ENCODE measurements around the gene TCERG1L. TPM values are rescaled to one million over a fixed set of nuclear protein-coding genes. Genes with fewer than 3 reads are reported as not detected.

The TCERG1L gene
- total RNA-seq, 2 donors from 2014 or later: 0.45 to 0.68 TPM

DNA sequence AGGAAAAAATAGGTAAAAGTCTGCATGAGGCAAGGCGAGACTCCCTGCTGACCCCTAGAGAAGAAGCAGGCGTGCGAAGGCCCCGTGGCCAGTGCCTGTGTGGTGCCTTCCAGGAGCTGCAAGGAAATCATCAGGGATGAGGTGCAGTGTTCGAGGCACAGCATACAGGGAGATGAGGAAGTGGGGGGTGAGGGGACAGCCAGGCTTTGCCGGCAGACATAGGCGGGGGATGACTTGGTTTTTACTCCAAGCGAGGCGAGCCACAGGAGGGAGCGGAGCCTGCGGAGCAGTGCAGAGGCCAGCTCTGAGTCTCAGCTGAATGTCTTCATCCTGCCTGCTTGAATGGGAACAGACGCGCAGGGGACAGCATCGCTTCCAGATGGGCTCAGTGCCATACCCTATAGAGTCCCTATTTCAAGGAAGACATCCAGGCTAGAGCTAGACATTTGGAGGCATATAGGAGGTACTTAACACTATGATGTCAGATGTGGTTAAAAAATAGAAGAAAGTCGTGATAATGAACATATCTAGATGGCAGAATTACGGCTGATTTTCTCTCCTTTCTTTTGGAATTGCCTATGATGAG is 49.5 kb downstream of the TCERG1L start:
- no peak for DNase-seq (ENCODE audit: low spot score in 2 of 2)
- Mint-ChIP-seq H3K27ac (no peak overlapping the region), H3K9me3 (no peaks in the 10 kb centered on the region), H3K36me3 (no peaks in the 10 kb centered on the region)
- ATAC-seq: no peak

DNA sequence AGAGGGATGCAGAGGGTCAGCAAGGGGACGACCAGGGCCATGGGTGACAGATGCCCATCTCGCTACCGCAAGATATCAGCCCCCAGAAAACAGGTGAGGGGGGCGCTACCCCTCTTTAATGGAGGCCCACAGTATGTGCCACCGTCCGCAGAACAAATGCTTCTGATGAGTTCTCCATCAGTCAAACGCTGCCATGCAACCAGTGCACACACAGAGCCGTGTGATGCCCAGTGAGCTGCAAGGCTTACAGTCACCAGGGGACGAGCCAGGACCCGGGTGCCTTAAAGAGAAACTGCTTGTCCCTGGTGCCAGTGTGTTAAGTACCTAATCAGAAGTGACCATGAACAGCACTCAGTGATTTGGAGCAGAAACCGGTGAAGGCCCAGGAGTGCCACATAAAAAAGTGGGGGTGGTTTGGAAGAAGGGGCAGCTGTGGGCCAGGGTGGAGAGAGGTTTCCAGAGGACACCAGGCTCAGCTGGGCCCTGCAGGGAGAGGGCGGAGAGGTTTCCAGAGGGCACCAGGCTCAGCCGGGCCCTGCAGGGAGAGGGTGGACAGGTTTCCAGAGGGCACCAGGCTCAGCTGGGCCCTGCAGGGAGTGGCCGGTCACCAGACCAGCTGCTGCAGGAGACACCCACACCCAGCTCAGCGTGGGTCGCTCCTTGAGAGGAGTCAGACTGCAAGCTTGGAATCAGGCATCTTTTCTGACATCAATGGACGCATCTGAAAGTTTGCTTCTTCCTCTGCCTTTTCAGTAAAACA is 50.9 kb downstream of the TCERG1L start:
- Mint-ChIP-seq H3K9me3 (no peaks in the 10 kb centered on the region), H3K36me3 (no peaks in the 10 kb centered on the region), H3K27ac (no peak overlapping the region)
- ATAC-seq (no peak), DNase-seq (ENCODE audit: low spot score in 2 of 2) (no peak)

DNA sequence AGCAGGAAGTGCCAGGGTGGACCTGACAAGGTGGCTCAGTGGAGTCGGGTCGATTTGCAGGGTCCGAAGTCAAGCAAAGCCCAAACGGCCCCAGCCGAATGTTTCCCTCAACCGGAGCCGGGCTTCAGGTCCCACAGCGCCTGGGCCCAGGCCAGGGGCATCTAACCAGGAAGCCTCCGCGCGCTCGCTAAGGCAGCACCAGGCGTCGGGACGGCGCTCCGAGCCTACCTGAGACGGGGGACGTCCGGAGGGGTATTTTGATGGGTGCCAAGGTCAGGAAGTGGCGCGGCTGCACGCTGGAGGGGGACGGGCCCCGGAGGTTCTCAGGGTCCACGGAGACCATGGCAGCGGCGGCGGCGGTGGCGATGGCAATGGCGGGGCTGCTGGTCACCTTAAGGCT is 51.5 kb downstream of the TCERG1L start:
- DNase-seq (ENCODE audit: low spot score in 2 of 2): no peak
- Mint-ChIP-seq H3K9me3 (no peaks in the 10 kb centered on the region), H3K36me3 (no peaks in the 10 kb centered on the region), H3K27ac (no peak overlapping the region)
- ATAC-seq: no peak

DNA sequence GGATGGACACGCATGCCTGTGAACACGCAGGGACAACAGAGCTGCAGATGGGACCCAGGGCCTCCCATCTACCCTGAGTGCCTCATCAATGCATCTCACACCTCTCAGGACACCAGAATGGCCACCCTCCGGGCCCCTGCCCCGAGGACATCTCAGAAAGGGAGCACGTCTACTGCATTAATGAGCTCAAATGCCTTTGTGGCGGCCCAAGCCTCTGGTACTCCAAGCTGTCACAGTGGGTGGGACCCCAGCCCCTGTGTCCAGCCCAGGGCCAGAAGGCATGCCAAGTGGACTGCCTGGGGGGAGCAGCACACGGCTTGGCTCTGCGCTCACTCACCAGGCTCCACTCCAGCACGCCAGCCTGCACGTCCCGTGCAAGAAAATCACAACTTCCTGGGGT is 52.0 kb downstream of the TCERG1L start:
- no peaks in the 10 kb centered on the region for H3K9me3 Mint-ChIP-seq
- ATAC-seq: no peak
- DNase-seq (ENCODE audit: low spot score in 2 of 2): no peak
- H3K36me3 Mint-ChIP-seq: no peaks in the 10 kb centered on the region
- H3K27ac Mint-ChIP-seq: no peak overlapping the region

DNA sequence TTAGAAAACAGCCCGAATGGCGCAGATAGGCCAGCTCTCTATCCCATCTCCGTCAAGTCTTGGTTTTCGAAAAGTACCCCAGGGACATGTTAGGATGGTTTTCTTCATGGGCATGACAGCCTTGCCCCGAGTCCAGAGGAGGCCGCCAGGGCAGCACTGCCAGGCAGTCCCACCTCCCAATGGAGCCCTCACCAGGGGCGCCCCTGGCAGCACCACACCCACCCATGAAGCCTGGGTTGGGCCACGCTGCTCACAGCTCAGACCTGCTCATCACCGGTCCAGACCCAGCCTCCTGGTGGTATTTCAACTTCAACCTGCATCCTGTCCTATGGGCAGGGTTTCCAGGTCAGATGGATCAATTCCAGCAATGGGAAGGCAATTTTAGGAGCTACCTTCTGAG is 53.3 kb downstream of the TCERG1L start:
- Mint-ChIP-seq H3K27ac (no peak overlapping the region), H3K36me3 (no peaks in the 10 kb centered on the region), H3K9me3 (no peaks in the 10 kb centered on the region)
- no peak for DNase-seq (ENCODE audit: low spot score in 2 of 2)
- ATAC-seq: no peak

DNA sequence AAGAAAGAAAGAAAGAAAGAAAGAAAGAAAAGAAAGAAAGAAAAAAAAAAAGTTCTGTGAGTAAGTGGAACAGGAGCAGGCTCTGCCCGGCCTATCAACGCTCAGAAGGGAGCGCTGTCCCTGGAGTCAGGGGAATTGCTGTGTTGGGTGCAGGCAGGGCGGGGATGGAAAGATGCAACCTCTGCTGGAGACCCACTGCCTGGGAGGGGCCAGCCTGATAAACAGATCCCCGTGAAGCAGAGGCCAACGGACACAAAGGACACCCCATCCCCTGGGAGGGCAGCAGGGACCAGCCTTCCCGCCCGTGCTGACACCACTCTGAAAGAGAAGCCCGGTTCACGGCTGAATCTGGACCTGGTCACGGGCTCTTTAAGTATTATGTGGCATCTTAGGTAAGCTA is 54.5 kb downstream of the TCERG1L start:
- ATAC-seq (no peak), DNase-seq (ENCODE audit: low spot score in 2 of 2) (no peak)
- H3K36me3 Mint-ChIP-seq: no peaks in the 10 kb centered on the region
- H3K9me3 Mint-ChIP-seq: no peaks in the 10 kb centered on the region
- no peak overlapping the region for H3K27ac Mint-ChIP-seq

DNA sequence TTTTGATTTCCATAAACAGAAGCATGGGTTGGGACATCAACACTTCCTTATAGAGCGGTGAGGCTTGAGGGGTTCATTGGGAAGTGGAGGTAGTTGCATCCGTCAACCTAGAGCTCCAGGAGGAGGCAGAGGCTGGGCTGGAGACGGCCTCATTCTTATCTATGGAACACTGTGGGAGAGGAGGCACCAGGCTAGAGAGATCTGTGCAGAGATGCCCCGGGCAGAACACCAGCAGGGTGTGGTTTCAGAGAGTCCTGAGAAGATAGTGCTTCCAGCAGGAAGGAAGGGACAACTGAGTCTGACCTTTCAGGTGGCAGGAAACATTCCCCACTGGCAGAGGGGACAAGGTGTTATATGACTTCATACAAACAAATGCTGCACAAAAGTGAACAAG is 56.7 kb downstream of the TCERG1L start:
- H3K9me3 Mint-ChIP-seq: no peaks in the 10 kb centered on the region
- no peak for ATAC-seq

DNA sequence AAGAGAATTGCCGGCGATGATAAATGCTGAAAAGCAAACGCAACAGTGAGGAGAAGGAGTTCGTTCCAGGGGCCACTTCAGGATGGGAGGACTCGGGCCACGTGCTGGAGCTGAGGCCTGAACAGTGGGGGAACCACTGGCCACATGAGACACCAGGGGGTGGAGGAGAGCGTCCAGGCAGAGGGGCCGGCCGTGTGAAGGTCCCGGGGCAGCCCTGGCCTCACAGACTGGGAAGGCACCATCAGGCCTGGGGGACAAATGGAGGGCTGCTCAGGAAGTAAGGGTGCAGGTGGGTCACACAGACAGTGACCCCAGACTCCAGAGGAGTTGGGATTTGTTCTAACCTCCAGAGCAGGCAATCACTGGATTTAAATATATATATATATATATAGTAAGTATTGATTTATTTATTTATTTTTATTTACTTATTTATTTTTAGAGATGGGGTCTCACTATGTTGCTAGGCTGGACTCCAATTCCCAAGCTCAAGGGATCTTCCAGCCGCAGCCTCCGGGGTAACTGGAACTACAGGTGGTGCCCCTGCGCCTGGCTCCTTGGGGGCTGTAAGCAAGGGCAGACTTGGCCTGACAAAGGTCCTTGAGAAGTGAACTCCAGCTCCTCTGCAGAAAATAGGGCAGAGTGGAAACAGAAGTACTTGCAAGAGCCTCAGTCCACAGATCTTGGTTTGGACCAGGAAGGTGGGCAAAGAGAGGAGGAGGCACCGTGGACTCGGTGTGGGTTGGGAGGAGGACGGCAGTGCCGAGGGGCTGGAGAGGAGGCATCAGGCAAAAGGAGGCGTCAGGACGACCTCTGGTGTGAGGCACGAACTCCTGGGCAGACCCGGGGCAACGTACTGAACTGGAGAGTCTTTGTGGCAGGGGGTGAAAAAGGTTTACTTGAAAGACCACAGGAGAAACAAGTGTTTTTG is 57.3 kb downstream of the TCERG1L start:
- Mint-ChIP-seq H3K36me3 (no peaks in the 10 kb centered on the region), H3K9me3 (no peaks in the 10 kb centered on the region), H3K27ac (no peak overlapping the region)
- DNase-seq (ENCODE audit: low spot score in 2 of 2) (no peak), ATAC-seq (no peak)

More for the DNA sequence above, 56.7 kb downstream of the TCERG1L start:
- no peak for DNase-seq (ENCODE audit: low spot score in 2 of 2)
- no peak overlapping the region for H3K27ac Mint-ChIP-seq
- no peaks in the 10 kb centered on the region for H3K36me3 Mint-ChIP-seq

DNA sequence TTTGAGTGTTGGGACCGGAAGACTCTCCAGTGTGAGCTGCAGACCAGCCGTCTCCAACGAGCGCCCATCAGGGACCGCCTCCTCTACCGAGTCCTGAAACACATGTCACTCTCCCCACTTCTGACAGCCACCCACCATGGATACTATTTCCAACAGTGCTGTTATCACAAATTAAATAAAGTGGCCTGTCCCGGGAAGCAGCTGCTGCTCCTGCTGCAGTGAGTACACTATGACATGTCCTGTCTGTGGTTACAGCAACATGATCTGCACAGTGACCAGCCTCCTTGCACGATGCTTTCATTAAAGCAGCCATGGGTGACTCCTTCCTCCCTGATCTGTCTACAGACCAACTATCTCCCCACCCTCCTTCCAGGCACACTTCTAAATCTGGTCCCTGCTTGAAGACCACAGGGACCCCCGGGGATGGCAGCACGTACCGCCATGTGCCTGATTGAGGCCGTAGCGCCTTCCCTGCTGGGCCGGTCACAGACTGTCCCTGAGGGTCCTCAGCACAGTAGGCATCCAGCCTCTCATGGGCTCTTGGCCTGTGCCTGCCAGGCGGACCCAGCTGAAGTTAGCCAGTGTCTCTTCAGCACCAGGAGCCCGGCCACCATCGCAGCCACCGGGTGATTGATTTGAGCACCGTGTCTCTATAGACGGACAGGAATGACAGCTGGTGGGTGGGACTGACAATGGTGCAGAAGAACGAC is 58.8 kb downstream of the TCERG1L start:
- ATAC-seq: no peak
- no peak for DNase-seq (ENCODE audit: low spot score in 2 of 2)
- Mint-ChIP-seq H3K9me3 (no peaks in the 10 kb centered on the region), H3K36me3 (no peaks in the 10 kb centered on the region), H3K27ac (no peak overlapping the region)

DNA sequence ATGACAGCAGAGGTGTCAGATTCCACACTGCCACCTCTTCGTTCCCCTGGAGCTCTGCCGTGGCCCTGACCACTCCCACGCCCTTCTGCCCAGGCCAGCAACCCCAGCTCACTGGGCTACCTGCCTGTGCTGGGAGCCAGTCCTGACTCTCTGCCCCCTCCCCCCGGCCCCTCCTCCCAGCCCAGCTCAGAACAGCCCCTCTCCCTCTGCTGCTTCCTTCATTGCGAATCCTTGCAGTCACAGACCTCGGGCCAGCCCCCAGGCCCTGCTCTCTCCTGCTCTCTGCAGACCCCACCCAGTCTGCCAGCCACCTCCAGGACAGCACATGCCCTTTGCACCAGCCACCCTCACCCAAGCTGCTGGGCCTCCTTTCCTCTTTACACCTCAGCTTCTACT is 60.4 kb downstream of the TCERG1L start:
- Mint-ChIP-seq H3K27ac (no peak overlapping the region), H3K9me3 (no peaks in the 10 kb centered on the region), H3K36me3 (no peaks in the 10 kb centered on the region)
- no peak for ATAC-seq
- no peak for DNase-seq (ENCODE audit: low spot score in 2 of 2)

DNA sequence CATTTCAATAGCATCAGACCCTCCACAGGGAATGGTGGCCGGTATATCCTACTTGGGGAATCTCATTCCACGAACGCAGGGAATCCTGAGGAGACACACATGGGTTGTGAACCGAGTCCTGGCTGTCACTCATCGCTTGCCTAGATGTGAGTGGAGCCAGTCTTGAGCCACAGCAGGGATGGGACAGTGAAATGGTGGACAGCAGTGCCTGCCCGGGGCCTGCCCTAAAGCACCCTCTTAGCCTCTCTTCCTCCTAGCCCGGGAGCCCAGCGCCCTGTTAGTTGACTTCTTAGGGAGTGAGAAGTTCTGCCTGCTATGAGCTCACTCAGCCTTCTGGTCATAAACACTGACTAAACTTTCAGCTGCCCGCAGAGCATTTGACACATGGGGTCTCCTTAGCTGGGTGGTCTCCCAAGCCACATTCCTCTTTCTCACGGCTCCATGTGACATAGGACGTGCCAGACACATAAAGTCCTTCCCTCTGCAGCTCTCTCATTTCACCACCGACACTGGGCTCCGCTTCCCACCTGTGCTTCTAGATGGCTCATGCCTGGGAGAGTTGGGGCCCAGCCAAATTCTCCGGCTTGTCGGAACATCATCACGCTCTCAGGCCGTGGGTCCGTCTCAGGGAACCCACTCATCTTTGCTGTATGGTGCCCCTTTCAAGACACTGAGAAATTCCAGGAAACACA is 60.9 kb downstream of the TCERG1L start:
- DNase-seq (ENCODE audit: low spot score in 2 of 2): no peak
- H3K36me3 Mint-ChIP-seq: no peaks in the 10 kb centered on the region
- H3K27ac Mint-ChIP-seq: no peak overlapping the region
- ATAC-seq: no peak
- no peaks in the 10 kb centered on the region for H3K9me3 Mint-ChIP-seq

DNA sequence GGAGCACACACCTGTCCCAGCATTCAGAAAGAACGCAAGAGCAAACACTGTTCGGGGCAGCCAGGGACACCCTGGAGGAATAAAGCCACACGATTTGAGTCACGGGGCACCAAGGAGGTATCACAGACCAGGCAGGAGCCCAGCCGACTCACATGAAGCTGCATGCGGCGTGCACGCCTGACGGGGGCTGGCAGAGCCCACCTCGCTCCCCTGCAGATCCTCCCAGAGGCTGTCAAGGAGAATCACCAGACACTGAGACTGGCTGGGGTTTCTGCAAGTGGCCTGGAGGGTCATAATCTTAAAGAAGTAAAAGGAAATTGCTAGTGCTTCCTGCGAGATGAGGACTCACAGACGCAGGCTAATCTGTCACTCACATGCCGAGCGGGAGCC is 61.6 kb downstream of the TCERG1L start:
- H3K27ac Mint-ChIP-seq: no peak overlapping the region
- ATAC-seq (no peak), DNase-seq (ENCODE audit: low spot score in 2 of 2) (no peak)
- no peaks in the 10 kb centered on the region for H3K9me3 Mint-ChIP-seq
- no peaks in the 10 kb centered on the region for H3K36me3 Mint-ChIP-seq

DNA sequence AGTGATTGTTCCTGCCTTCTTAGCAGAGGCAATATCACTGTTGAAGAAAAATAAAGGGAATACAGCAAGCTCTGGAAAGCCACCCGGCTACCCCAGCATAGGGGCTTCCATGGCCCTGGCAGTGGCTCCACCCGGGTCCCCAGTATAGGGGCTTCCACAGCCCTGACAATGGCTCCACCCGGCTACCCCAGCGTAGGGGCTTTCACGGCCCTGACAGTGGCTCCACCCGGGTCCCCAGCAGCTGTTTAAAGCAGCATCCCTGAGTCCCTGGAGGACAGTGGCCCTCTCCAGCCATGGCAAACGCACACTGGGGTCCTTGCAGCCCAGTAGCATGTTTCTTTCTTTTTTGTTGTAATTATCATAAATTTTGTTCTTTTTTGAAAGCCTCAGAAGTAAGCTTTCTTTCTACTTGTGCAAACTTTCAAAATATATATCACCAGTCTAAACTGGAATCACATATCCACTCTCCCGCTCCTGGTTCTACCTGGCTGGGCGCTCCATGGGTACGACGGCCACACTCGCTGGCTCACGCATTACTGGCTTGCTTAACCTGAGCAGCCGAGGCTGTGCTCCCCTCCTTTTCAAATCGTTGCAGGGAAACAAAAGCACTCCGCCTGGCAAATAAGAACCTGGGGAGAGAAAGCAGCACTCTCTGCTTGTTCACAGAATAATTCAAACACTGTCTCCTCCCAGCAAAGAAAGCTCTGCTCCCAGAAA is 62.1 kb downstream of the TCERG1L start:
- no peaks in the 10 kb centered on the region for H3K9me3 Mint-ChIP-seq
- DNase-seq (ENCODE audit: low spot score in 2 of 2): no peak
- no peak for ATAC-seq
- H3K27ac Mint-ChIP-seq: no peak overlapping the region
- no peaks in the 10 kb centered on the region for H3K36me3 Mint-ChIP-seq

DNA sequence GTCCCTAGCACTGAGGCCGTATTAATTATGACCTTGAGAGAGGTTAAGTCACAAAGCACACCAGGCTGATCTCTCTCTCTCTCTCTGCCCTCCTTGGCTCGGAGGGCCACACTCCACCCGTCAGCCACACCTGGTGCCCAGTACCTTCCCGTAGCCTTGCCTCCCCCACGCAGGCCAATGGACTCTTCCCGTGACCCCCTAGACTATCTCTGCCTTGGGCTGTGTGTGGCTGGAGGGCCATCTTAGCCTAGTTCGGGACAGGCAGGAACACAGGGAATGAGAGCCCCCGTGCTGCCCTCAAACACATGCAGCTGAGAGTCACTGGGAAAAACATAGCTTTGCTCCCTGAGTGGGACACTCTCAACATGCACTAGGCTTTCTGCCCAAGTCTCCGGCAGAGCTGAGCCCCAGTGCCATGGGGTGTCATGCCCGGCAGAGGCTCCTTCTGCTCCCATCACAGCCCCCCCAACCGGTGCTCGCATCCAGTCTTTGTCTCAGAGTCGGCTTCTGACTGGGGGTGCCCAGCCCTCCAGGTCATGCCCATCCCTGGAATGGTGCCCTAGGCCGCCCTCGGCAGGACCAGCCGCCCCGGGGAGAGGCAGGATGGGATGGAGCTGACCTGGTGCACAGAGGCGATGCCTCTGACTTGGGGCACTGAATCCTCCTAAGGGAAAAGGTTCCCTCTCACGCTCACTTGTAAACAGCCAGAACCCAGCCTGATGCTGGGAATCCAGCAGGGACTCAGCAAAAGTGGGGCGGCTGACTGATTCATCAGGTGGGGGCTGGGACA is 63.0 kb downstream of the TCERG1L start:
- Mint-ChIP-seq H3K9me3 (no peaks in the 10 kb centered on the region), H3K27ac (peak overlapping the region in 1 of 2 donors; percentile 25), H3K36me3 (no peaks in the 10 kb centered on the region)
- no peak for DNase-seq (ENCODE audit: low spot score in 2 of 2)
- ATAC-seq: no peak

DNA sequence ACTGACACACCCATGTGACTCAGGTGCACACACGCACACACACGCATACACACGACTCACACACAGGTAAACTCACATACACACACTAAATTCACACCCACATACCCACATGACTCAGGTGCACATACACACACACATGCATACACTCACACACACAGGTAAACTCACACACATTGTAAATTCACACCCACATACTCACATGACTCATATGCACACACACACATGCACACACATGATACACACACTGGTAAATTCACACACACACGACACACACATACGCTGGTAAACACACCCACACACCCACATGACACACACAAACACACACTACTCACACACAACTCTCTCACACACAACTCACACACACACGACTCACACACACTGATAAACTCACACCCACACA is 63.6 kb downstream of the TCERG1L start:
- no peaks in the 10 kb centered on the region for H3K9me3 Mint-ChIP-seq
- H3K36me3 Mint-ChIP-seq: no peaks in the 10 kb centered on the region
- DNase-seq (ENCODE audit: low spot score in 2 of 2) (no peak), ATAC-seq (no peak)
- no peak overlapping the region for H3K27ac Mint-ChIP-seq
